Gastrocnemius medialis (tissue), 4 donors: ENCODE data around the gene RASGEF1B.

Source experiments
- CTCF ChIP-seq, 5 experiments: fragments of 450-650 bp in 3 of 5; fragments of 200-600 bp in 2 of 5; sonication (generic) in 2 of 5; IDR thresholded peaks in 4 of 5; conservative IDR thresholded peaks in 1 of 5; 1 replicate in 4 of 5; 2 replicates in 1 of 5; pipeline ENCODE4 v1.5.1; 2016 to 2019; ENCODE audit warnings: antibody characterized with exemption in 5 of 5, mild to moderate bottlenecking in 3 of 5, moderate library complexity in 3 of 5
- POLR2A ChIP-seq, 2 donors: fragments of 450-650 bp; IDR thresholded peaks; one replicate each; pipeline ENCODE4 v1.6.1; 2017; ENCODE audit warnings: antibody characterized with exemption in 2 of 2, mild to moderate bottlenecking in 2 of 2, moderate library complexity in 2 of 2

- TF ChIP-seq CTCF (IDR thresholded peaks at IDR 0.05 in 4 of 5, conservative IDR thresholded peaks at IDR 0.05 in 1 of 5) = no peak
- TF ChIP-seq POLR2A (IDR thresholded peaks at IDR 0.05) = no peak
Measured at GRCh38 chr4:81421346-81422218, 50.1 kb downstream of the RASGEF1B start.
